Activated T-helper 1 cell treated with anti-CD3 and anti-CD28 coated beads, Interleukin-12 subunit alpha, Interleukin-12 subunit beta, Interleukin-2, Interleukin-4 antibody, amounts not matched to agents 30 ng/mL and 10 ng/mL and 1 ng/mL, durations not matched to agents 14 hours and 24 hours and 36 hours (primary cell): ENCODE measurements around the gene POGLUT2. TPM values are rescaled to one million over a fixed set of nuclear protein-coding genes. Genes with fewer than 3 reads are reported as not detected.

Source experiments
- DNase-seq: peaks from one replicate; pipeline ENCODE4 v3.0.0; 2021; ENCODE audit warnings: low spot score
- H3K27ac Mint-ChIP-seq: one replicate; pipeline ENCODE4 v1.8.0; 2021; ENCODE audit warnings: mild to moderate bottlenecking, mixed read lengths
- H3K27me3 Mint-ChIP-seq: one replicate; pipeline ENCODE4 v1.8.0; 2022; ENCODE audit warnings: mild to moderate bottlenecking, moderate library complexity, mixed read lengths; ENCODE audit not compliant: insufficient read depth
- H3K36me3 Mint-ChIP-seq: one replicate; pipeline ENCODE4 v1.8.0; 2021; ENCODE audit warnings: low read depth, mixed read lengths
- H3K4me1 Mint-ChIP-seq: one replicate; pipeline ENCODE4 v1.8.0; 2021; ENCODE audit warnings: low read depth, mixed read lengths
- H3K4me3 Mint-ChIP-seq: one replicate; pipeline ENCODE4 v1.8.0; 2021; ENCODE audit warnings: mild to moderate bottlenecking, moderate library complexity, mixed read lengths
- H3K9me3 Mint-ChIP-seq: one replicate; pipeline ENCODE4 v1.8.0; 2021; ENCODE audit warnings: mixed read lengths
- intact Hi-C: fragments of 100-400 bp; cut with micrococcal nuclease; formaldehyde crosslinking; loops from one replicate; pipeline ENCODE4 v1.15.1; 2024
- total RNA-seq: library from RNA; stranded (reverse); gene quantifications from 2 replicates; pipeline ENCODE4 v1.2.3, GENCODE V29; 2022

Gene POGLUT2
- total RNA-seq, 1 donor from 2014 or later, result 15.8 TPM

GRCh38 chr13:102773441-102774213, 25.1 kb downstream of the POGLUT2 start, which contains the start of gene TEX30:
Gene TEX30 (minus strand): TSS chr13:102773786. CDS start chr13:102770026, 3,760 bp downstream.
- intact Hi-C loops, result loop anchor here (1.0 to 10.0 kb wide), 8 partner anchors 8 to 1149 kb away; partner anchors contain the start of gene TPP2
- peak; percentile 89 for DNase-seq
- H3K27me3 Mint-ChIP-seq, result no peaks in the 10 kb centered on the region
- peak within 1 kb of the TSS; percentile 95 for H3K4me3 Mint-ChIP-seq
- H3K36me3 Mint-ChIP-seq, result peaks cover 27% of the 10 kb centered on the region
- peak within 1 kb of the TSS; percentile 95 for H3K27ac Mint-ChIP-seq
- H3K9me3 Mint-ChIP-seq, result no peaks in the 10 kb centered on the region
- peaks cover 66% of the 10 kb centered on the region for H3K4me1 Mint-ChIP-seq

DNA sequence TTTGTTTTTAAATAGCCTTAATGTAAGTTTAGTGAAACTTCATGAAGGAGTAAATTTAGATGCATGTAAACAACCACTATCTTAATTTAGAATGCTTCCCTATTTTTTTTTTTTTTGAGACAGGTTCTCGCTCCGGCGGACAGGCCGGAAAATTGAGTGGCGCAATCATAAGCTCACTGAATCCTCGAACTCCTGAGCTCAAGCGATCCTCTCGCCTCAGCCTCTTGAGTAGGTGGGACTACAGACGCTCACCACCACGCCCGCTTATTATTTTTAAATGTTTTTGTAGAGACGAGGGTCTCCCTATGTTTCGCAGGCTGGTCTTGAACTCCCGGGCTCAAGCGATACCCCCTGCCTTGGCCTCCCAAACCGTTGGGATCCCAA, 26.7 kb downstream of the POGLUT2 start:
- no peaks in the 10 kb centered on the region for H3K27me3 Mint-ChIP-seq
- H3K27ac Mint-ChIP-seq, result peak overlapping the region; percentile 23
- peak overlapping the region; percentile 95 for H3K4me3 Mint-ChIP-seq

GRCh38 chr13:102771298-102772041, 27.3 kb downstream of the POGLUT2 start:
- Mint-ChIP-seq H3K9me3 (no peaks in the 10 kb centered on the region), H3K27me3 (no peaks in the 10 kb centered on the region), H3K4me1 (peaks cover 54% of the 10 kb centered on the region), H3K4me3 (peak overlapping the region; percentile 95), H3K36me3 (peaks cover 33% of the 10 kb centered on the region), H3K27ac (peak overlapping the region; percentile 56)
- intact Hi-C loops, result loop anchor here (2.0 to 10.0 kb wide), 4 partner anchors 45 to 1147 kb away; no protein-coding TSS in a partner anchor
- no peak for DNase-seq

More for the DNA sequence above, 26.7 kb downstream of the POGLUT2 start:
- peaks cover 58% of the 10 kb centered on the region for H3K4me1 Mint-ChIP-seq
- H3K36me3 Mint-ChIP-seq, result peaks cover 27% of the 10 kb centered on the region
- intact Hi-C loops, result loop anchor here (2.0 to 10.0 kb wide), 4 partner anchors 45 to 1147 kb away; no protein-coding TSS in a partner anchor
- no peaks in the 10 kb centered on the region for H3K9me3 Mint-ChIP-seq
- DNase-seq, result no peak

- intact Hi-C loops, result loop anchor here (5.0 to 10.0 kb wide), 2 partner anchors 88 to 1146 kb away; no protein-coding TSS in a partner anchor
- Mint-ChIP-seq H3K9me3 (no peaks in the 10 kb centered on the region), H3K4me1 (peaks cover 49% of the 10 kb centered on the region), H3K4me3 (peak overlapping the region; percentile 11), H3K27ac (no peak overlapping the region), H3K36me3 (peaks cover 35% of the 10 kb centered on the region), H3K27me3 (no peaks in the 10 kb centered on the region)
- DNase-seq, result no peak
Observed at GRCh38 chr13:102770435-102770834, 28.3 kb downstream of the POGLUT2 start.

GRCh38 chr13:102769679-102770078, 29.1 kb downstream of the POGLUT2 start:
- no peak overlapping the region for H3K27ac Mint-ChIP-seq

DNA sequence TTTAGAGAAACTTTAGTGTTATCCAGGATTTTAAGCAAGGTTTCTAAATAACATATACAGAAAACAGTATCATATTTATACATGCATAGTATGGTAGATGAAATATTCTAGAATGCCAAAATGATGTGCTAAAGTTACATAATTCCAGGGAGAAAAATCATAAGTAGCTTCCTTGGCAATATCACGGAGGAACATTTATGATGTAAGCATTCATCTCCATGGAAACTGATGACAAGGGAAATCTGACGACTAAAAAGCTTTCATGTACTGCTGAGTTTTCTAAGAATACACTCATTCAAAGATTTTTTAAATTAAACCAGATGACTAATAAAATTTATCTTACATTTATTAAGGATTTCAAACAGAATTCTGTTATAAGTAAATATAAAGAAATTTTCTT, 29.9 kb downstream of the POGLUT2 start:
- peaks cover 42% of the 10 kb centered on the region for H3K4me1 Mint-ChIP-seq
- no peak overlapping the region for H3K27ac Mint-ChIP-seq
- no peaks in the 10 kb centered on the region for H3K9me3 Mint-ChIP-seq
- intact Hi-C loops, result no loop called here
- H3K27me3 Mint-ChIP-seq, result no peaks in the 10 kb centered on the region
- no peak overlapping the region for H3K4me3 Mint-ChIP-seq
- DNase-seq, result no peak
- peaks cover 31% of the 10 kb centered on the region for H3K36me3 Mint-ChIP-seq

More at GRCh38 chr13:102769679-102770078, 29.1 kb downstream of the POGLUT2 start:
- Mint-ChIP-seq H3K9me3 (no peaks in the 10 kb centered on the region), H3K4me3 (no peak overlapping the region), H3K27me3 (no peaks in the 10 kb centered on the region), H3K4me1 (peaks cover 45% of the 10 kb centered on the region), H3K36me3 (peaks cover 35% of the 10 kb centered on the region)
- intact Hi-C loops, result loop anchor here (5.0 to 10.0 kb wide), 2 partner anchors 87 to 1145 kb away; no protein-coding TSS in a partner anchor
- DNase-seq, result no peak

DNA sequence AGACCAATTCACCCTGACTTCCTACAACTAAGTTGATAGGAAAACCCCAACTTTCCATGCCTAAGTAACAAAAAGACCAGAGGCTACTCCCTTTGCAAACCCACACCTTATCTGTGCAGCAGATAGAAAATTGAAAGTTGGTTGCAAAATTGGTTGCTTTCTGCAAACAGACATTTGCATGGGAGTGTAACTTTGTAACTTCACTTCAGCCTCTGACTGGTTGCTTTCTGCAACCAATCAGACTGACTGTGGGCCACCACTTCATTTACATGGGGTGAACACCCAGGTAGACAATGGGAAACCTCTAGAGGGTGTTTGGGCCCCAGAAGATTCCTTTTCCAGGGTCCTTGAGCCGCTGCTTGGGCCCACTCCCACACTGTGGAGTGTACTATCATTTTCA, 35.0 kb downstream of the POGLUT2 start:
- Mint-ChIP-seq H3K36me3 (peaks cover 14% of the 10 kb centered on the region), H3K27ac (no peak overlapping the region), H3K9me3 (no peaks in the 10 kb centered on the region), H3K4me3 (no peak overlapping the region), H3K27me3 (peaks cover 3% of the 10 kb centered on the region), H3K4me1 (peaks cover 5% of the 10 kb centered on the region)
- no peak for DNase-seq
- intact Hi-C loops, result no loop called here

DNA sequence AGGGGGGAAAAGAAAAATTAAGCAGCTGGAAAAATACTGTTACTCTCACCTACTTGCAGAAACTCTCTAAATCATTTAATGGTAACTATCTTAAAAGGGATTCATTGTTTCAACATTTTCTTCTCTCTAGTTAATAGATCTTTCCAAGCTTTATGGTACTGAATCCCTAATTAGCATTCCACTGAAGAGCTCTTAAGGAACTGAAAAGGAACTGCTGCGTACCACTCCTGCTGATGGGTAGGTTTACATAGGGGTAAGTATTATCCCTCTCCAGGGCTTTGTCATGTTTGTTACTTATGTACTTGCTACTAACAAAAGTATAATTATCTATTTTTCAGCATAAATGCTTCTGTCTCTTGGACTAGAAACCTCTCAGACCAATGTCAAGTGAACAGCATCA, 37.7 kb downstream of the POGLUT2 start:
- intact Hi-C loops, result no loop called here

GRCh38 chr13:102758842-102759241, 39.9 kb downstream of the POGLUT2 start:
- intact Hi-C loops, result loop anchor here (10.0 kb wide), 1 partner anchor 46 kb away; no protein-coding TSS in a partner anchor
- peaks cover 3% of the 10 kb centered on the region for H3K27me3 Mint-ChIP-seq
- H3K36me3 Mint-ChIP-seq, result peaks cover 2% of the 10 kb centered on the region
- no peak overlapping the region for H3K4me3 Mint-ChIP-seq
- no peaks in the 10 kb centered on the region for H3K4me1 Mint-ChIP-seq
- H3K27ac Mint-ChIP-seq, result no peak overlapping the region
- no peaks in the 10 kb centered on the region for H3K9me3 Mint-ChIP-seq
- no peak for DNase-seq

More for the DNA sequence above, 37.7 kb downstream of the POGLUT2 start:
- H3K27ac Mint-ChIP-seq, result no peak overlapping the region
- H3K9me3 Mint-ChIP-seq, result no peaks in the 10 kb centered on the region
- peaks cover 5% of the 10 kb centered on the region for H3K4me1 Mint-ChIP-seq
- H3K36me3 Mint-ChIP-seq, result peaks cover 6% of the 10 kb centered on the region
- no peak overlapping the region for H3K4me3 Mint-ChIP-seq
- peaks cover 3% of the 10 kb centered on the region for H3K27me3 Mint-ChIP-seq
- DNase-seq, result no peak

- H3K27ac Mint-ChIP-seq, result no peak overlapping the region
- H3K4me1 Mint-ChIP-seq, result no peaks in the 10 kb centered on the region
- H3K9me3 Mint-ChIP-seq, result peaks cover 4% of the 10 kb centered on the region
- H3K36me3 Mint-ChIP-seq, result no peaks in the 10 kb centered on the region
- DNase-seq, result no peak
- peaks cover 3% of the 10 kb centered on the region for H3K27me3 Mint-ChIP-seq
- intact Hi-C loops, result loop anchor here (10.0 kb wide), 1 partner anchor 48 kb away; no protein-coding TSS in a partner anchor
- H3K4me3 Mint-ChIP-seq, result no peak overlapping the region
Observed at GRCh38 chr13:102757006-102757405, 41.8 kb downstream of the POGLUT2 start.

DNA sequence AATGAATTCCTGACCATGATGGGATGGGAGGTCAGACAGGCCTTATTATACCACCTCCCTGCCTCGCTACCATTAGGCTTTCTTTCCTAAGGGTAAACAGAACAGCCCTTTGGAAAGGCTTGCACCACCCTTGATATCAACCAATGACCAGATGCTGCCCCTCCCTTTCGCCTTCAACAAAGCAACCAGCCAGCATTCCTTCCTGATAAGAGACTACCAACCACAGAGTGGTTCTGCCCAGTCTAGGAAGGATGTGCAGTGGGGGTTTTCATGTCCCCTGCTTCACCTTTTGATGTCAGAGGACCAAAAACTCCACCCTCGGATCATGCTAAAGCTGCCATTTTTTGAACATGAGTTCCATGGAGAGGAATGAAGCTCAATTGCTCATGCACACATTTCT, 46.9 kb downstream of the POGLUT2 start:
- Mint-ChIP-seq H3K9me3 (peaks cover 8% of the 10 kb centered on the region), H3K27ac (no peak overlapping the region), H3K27me3 (peaks cover 13% of the 10 kb centered on the region), H3K4me3 (no peak overlapping the region), H3K4me1 (no peaks in the 10 kb centered on the region), H3K36me3 (no peaks in the 10 kb centered on the region)
- intact Hi-C loops, result loop anchor here (10.0 kb wide), 1 partner anchor 53 kb away; no protein-coding TSS in a partner anchor
- DNase-seq, result no peak

- intact Hi-C loops, result no loop called here
- Mint-ChIP-seq H3K4me1 (no peaks in the 10 kb centered on the region), H3K27ac (no peak overlapping the region), H3K4me3 (no peak overlapping the region), H3K36me3 (no peaks in the 10 kb centered on the region), H3K27me3 (peaks cover 17% of the 10 kb centered on the region), H3K9me3 (peaks cover 28% of the 10 kb centered on the region)
- DNase-seq, result no peak
Observed at GRCh38 chr13:102742506-102742905, 56.3 kb downstream of the POGLUT2 start.
